Measurements from ENCODE around the gene STARD3NL.
A peak's percentile ranks its signal among the peaks of the same experiment; 100 is the strongest.

The STARD3NL gene

DNA sequence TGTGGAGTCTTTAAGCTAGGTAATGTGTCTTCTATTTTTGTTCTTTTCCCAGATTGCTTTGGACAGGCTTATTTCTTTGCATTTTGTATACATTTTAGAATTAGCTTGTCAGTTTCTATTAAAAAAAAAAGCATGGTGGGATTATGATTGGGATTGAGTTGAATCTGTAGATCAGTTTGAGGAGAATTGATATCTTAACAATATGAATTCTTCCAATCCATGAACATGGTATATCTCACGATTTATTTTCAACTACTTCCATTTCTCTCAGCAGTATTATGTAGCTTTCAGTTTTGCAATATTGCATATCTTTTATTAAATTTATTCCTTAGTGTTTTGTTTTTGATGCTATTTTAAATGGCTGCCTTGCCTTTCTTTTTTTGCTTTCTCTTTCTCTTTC, 13.7 kb downstream of the STARD3NL start:
- TF ChIP-seq CTCF (IDR thresholded peaks at IDR 0.05): no peak
- no peak for TF ChIP-seq ZFX (IDR thresholded peaks at IDR 0.05; ENCODE audit: borderline replicate concordance)
- H3K27ac ChIP-seq: no peak overlapping the region

DNA sequence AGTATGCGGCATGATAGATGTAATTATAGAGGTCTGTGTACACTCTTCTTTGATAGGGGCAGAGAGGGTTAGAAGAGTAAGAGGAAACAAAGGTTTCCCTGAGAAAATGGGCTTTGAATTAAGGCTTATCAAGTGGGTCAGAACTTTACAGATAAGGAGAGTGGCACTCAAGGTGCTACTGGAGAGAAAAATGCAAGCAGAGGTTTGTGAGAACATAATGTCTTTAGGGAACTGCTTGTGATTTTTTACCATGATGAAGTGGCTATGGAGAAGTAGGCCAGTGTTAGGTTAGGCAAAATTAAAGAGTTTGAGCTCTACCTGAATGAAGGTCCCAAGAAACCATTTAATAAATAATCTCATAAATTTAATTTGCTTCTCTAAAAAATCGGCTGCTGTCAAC, 14.3 kb downstream of the STARD3NL start:
- TF ChIP-seq CTCF (IDR thresholded peaks at IDR 0.05) (no peak), ZFX (IDR thresholded peaks at IDR 0.05; ENCODE audit: borderline replicate concordance) (no peak)
- no peak overlapping the region for H3K27ac ChIP-seq

DNA sequence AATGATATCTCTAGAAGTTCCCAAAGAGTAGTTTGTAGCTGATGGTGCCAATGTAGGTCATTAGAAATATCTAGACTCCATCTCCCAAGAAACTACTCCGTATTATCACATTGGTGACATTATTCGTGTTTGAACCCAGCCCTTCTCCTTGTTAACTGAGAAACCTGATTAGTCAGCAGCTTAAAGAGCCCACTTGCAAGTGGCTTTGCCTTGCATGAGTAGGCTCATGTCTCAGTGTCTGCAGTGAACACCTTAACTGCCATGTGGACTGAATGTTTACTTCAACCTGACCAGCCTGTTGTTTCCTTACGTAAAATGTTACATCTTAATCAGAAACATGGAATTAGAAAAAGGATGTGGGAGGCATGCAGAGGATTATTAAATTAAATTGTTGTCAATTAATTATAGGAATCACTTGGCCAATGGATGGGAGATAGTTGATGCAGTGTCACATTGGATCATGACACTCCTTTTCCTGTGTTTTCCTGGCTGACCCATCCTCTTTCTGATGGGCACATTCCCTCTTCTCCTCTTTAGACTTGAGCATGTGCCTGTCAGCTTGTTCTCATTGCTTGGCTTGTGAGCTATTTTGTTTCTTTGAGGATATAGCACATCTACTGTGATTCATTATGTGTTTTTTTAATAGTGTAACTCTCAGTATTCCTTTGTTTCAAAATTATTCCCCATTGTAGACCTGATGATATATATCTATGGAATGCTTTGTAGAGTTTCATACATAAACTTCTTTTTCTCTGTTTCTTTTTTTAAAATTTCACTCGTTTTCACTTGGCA, 18.0 kb downstream of the STARD3NL start:
- no peak for TF ChIP-seq CTCF (IDR thresholded peaks at IDR 0.05)
- no peak for TF ChIP-seq ZFX (IDR thresholded peaks at IDR 0.05; ENCODE audit: borderline replicate concordance)
- H3K27ac ChIP-seq: peak overlapping the region; percentile 66

DNA sequence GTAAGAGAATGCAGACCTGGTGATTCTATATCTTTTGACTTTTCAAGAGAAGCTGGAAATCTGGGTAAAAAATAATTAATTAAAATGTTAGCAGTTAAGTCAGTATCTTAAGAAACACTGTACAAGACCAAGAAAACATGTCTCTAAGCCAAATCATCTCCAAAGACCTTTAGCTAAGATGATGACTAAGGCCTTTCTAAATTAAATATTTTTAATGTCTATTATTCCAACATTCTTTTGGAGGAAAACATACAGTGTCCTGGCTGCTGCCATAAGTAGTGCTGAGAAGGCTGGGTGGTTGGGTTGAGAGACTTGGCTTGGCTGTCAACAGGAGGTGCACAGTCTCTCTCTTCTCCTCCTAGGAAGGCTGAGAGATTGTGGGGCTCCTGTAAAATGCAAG, 20.3 kb downstream of the STARD3NL start:
- 0 out of 2 replicates have a peak overlapping the region, but pooled peaks have one; percentile 66 for H3K27ac ChIP-seq
- TF ChIP-seq CTCF (IDR thresholded peaks at IDR 0.05) (no peak), ZFX (IDR thresholded peaks at IDR 0.05; ENCODE audit: borderline replicate concordance) (no peak)

GRCh38 chr7:38199154-38199553, 21.1 kb downstream of the STARD3NL start:
- 0 out of 2 replicates have a peak overlapping the region, but pooled peaks have one; percentile 7 for H3K27ac ChIP-seq
- TF ChIP-seq CTCF (IDR thresholded peaks at IDR 0.05): no peak
- no peak for TF ChIP-seq ZFX (IDR thresholded peaks at IDR 0.05; ENCODE audit: borderline replicate concordance)

- peak overlapping the region; percentile 7 for H3K27ac ChIP-seq
- TF ChIP-seq CTCF (IDR thresholded peaks at IDR 0.05): no peak
- no peak for TF ChIP-seq ZFX (IDR thresholded peaks at IDR 0.05; ENCODE audit: borderline replicate concordance)
Measured at GRCh38 chr7:38199782-38200181, 21.7 kb downstream of the STARD3NL start.

GRCh38 chr7:38206071-38206470, 28.0 kb downstream of the STARD3NL start:
- TF ChIP-seq ZFX (IDR thresholded peaks at IDR 0.05; ENCODE audit: borderline replicate concordance) (no peak), CTCF (IDR thresholded peaks at IDR 0.05) (no peak)
- peak overlapping the region; percentile 55 for H3K27ac ChIP-seq

All from 22Rv1 (cell line).